WTC11 (cell line): ENCODE data around the gene NSFL1C.
A peak's percentile ranks its signal among the peaks of the same experiment; 100 is the strongest.

Source experiments
- ATF6 ChIP-seq: sonication (generic); formaldehyde crosslinking; IDR thresholded peaks from 2 replicates; pipeline ENCODE4 v1.8.1; 2023; ENCODE audit warnings: mild to moderate bottlenecking, missing genetic modification reagents
- CREB1 ChIP-seq: sonication (generic); formaldehyde crosslinking; IDR thresholded peaks from 2 replicates; pipeline ENCODE4 v1.8.0; 2023; ENCODE audit warnings: mild to moderate bottlenecking, missing genetic modification reagents
- CTCF ChIP-seq: fragments of 200-600 bp; IDR thresholded peaks from 2 replicates; pipeline ENCODE4 v1.8.0; 2022; ENCODE audit warnings: antibody characterized with exemption
- FOXP1 ChIP-seq: sonication (generic); formaldehyde crosslinking; IDR thresholded peaks from 2 replicates; pipeline ENCODE4 v1.8.0; 2022; ENCODE audit warnings: missing genetic modification reagents, mild to moderate bottlenecking, moderate library complexity, borderline replicate concordance
- RORB ChIP-seq: fragments of 250-450 bp; sonication (Bioruptor Pico); IDR thresholded peaks from 2 replicates; pipeline ENCODE4 v1.9.0; 2021; ENCODE audit warnings: mild to moderate bottlenecking
- ZNF396 ChIP-seq: fragments of 250-450 bp; sonication (Bioruptor Pico); IDR thresholded peaks from 2 replicates; pipeline ENCODE4 v1.8.0; 2021; ENCODE audit warnings: mild to moderate bottlenecking, moderate library complexity, borderline replicate concordance

DNA sequence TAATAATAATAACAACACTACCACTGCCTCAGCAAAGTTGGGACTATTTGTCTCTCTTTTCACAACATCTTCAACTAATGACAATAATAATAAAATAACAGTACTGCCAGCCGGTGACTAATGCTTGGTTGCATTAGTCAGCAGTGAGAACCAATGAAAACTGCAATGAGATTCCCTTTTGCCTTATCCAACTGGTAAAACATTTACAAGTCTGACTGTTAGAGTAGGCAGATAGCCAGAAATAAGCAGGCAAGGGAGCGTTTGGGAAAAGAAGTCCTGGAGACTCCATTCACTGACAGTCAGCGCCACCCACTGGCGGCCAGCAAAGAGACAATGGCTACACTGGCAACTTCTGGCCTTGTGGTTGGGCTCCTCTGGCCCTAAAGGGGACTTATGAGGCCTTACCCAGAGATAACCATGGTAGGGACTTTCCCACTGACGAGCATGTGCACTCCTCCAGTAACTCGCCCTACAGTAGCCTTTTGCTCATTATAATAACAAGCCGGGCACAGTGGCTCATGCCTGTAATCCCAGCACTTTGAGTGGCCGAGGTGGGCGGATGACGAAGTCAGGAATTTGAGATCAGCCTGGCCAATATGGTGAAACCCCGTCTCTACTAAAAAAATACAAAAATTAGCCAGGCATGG, 3.4 kb upstream of the NSFL1C start:
- TF ChIP-seq ATF6 (CRISPR knock-in tag) (no peak), CTCF (peak; percentile 35; the same call in 1 of the 2 replicates), RORB (CRISPR knock-in tag) (no peak), CREB1 (CRISPR knock-in tag) (no peak), ZNF396 (CRISPR knock-in tag) (no peak), FOXP1 (CRISPR knock-in tag) (no peak)
